NCI-H526 (cell line): ENCODE results near the gene GABBR1.

ENCODE experiments used
- DNase-seq, 2 experiments: peaks; one replicate each; lab custom pipeline; 2025; lab: John Stamatoyannopoulos, UW

GABBR1 gene

GRCh38 chr6:29527564-29527963, 105.4 kb downstream of the GABBR1 start:
- no peak for DNase-seq

GRCh38 chr6:29527126-29527525, 105.9 kb downstream of the GABBR1 start:
- no peak for DNase-seq

DNA sequence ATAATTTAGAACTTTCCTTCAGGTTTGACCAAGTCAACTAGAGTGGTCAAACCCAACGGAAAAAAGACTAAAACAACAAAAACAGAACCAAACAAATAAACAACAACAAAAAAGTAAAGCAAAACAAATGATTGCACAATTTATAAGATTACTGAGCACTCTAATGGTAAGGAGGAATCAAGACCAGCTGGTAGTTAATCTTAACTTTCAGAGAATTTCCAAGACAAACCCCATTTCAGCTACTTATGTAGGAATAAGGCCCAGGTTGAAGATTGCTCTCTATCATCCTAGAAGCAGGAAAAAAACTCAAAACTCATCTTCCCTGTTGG, 107.7 kb downstream of the GABBR1 start:
- no peak for DNase-seq

DNA sequence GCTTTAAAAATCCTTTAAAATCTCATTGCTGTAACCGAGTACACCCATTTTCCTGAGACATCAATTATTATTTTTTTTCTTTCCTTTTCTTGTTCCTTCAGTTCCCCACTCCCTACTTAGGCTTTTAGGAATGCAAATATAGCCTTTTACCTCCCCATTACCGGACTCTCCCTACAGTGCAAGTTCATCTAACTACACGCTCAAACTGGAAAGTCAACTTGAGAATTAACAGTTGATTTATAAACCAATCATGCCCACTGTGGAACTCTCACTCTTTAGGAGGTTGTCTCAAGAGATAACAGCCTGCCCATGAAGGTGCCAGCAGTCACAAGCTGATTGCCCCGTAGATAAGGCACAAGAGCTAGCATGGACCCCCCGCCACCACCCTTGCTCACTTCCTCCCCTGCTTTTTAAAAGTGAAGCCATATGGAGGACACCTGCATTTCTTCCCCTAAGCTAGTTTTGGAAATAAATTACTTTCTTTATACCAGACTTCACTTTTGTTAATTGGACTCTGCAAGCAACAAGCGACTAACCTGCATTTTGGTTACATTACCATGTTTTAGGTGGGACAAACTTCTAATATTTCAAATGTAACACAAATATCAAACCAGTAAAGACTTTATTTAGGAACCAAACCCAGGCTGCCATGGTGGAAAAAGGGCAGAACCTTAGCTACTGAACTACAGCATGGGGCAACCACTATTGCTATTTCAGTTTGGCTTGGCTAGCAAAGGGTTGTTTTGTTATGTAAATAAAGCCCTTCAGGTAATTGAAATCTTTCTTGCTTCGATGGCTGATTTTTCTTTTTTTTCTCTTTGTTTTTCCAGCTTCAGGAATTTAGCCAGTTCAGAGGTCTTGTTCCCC, 108.3 kb downstream of the GABBR1 start:
- DNase-seq = no peak

DNA sequence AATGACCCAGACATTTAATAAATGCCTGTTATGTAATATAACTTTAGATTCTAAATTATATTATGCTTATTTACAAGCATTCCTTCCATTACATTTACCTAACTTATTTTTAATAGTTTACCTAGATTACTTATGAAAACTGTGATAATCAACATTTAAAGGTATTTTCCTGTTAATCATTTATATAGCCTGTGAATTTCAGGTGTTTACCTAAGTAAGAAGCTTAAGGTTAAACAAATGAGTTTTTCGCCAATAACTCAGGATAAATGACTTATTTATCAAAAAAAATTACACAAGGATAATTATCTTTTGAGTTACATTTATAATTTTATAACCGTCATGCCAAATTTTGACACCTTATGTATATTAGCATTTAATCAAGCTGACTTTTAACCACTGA, 108.9 kb downstream of the GABBR1 start:
- DNase-seq = no peak

DNA sequence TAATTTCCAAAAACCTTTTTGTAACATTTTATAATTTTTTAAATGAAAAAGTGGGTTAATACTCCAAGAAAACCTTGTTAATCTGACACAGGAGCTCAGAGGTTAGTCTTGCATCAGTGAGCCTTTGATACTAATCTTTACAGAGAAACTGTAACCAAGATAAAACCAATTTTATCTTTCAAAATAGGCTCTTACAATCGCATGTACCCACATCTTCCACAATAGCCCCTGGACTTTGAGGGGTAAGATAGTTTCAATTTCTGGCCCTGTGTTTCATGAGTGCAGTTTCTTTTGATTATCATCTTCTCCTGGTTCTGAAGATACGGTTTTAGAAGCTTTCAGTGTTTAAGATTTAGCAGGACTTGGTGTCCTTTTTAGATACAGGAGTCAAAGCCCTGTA, 110.8 kb downstream of the GABBR1 start:
- no peak for DNase-seq

DNA sequence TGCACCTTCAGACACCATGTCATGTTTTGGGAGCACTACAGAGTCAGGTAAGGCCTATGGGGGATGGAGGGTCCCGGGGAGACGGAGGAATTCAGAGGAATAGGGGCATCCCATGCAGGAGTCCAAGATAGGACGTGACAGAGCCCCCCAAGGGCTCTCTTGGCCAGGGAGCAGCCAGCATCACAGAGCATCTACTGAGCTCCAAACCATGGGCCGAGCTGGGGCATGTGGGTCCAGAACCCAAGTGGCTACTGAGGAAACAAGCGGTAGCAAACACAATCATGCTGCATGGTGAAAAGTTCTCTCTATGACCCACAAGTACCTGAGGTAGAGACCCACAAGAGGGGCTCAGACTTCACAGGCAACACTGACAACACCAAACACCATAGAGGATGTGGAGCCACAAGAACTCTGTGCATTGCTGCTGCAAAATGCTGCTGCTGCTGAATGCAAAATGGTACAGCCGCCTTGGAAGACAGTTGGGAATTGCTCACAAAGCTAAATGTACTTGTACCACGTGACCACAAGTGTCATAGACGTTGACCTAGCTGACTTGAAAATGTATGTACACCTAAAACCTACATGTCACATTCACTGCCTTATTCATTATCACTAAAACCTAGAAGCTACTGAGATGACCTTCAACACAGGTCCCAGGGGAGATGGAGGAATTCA, 111.8 kb downstream of the GABBR1 start:
- DNase-seq = no peak

GRCh38 chr6:29520232-29520631, 112.8 kb downstream of the GABBR1 start:
- no peak for DNase-seq

DNA sequence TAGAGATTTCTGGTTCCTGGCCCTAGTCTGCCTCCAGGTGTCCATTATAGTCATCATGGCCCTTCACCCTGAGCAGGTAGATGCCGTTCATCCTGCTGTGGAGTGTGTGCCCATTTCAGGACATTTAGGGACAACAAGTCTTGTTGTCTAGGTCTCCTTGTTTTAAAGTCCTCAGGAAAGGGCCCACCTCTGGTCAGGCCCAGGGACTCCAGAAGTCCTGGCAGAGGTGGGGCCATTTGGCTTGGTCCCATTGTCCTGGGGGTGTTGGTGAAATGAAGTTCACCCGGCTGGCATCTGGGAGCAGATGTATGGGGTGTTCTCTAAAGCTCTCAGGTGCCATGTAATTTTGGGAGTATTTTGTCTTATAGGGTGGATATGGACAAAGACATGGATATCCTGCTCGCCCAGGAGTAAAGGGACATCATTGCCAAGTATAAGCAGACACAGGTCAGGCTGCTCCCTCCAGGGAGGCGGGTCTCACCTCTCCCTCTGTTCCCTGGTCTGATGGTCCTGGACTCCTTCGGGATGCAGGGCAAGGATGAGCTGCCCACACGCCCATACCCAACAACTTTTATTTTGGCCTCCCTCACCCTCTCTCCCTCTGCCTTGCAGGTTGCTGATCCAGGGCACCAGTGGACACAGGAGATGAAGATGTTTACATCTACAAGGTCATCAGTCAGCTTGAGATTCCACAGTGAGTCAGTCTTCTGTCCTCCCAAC, 113.5 kb downstream of the GABBR1 start:
- DNase-seq = no peak

- DNase-seq = no peak
Observed at GRCh38 chr6:29517728-29518440, 115.1 kb downstream of the GABBR1 start.

DNA sequence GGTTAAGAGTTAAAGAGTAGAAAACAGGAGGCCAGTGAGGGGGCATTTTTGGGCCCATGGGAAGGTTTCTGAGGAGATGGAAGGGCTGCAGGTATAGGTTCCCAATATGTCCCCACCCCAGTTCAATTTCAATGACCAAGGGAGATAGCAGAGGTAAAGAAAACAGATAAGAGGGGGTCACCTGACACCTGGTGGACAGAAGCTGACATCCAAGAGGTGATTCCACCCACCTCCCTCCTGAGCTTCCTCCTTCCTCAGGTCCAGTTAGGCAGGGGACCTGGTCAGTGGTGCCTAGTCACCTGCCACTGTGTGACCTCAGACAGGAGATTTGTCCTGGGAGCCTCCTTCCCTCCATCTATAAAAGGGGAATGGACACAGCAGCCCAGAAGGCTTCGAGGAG, 115.7 kb downstream of the GABBR1 start:
- DNase-seq = no peak

DNA sequence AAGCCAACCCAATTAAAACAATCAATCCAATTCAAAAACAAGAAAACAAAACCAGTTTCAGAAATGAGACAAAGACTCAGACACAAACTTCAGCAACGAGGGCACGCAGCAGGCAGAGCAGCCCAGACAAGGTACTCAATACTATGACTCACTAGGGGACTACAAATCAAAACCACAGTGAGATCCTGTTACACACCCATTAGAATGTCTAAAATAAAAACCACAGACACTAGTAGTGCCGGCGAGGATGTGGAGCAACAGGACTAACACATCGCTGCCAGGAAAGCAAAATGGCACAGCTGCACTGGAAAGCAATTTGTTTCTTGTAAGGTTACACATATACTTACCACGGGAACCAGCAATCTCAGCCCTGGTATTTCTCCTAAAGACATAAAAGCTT, 116.9 kb downstream of the GABBR1 start:
- peak in 1 of 2 experiments; percentile 0 for DNase-seq

DNA sequence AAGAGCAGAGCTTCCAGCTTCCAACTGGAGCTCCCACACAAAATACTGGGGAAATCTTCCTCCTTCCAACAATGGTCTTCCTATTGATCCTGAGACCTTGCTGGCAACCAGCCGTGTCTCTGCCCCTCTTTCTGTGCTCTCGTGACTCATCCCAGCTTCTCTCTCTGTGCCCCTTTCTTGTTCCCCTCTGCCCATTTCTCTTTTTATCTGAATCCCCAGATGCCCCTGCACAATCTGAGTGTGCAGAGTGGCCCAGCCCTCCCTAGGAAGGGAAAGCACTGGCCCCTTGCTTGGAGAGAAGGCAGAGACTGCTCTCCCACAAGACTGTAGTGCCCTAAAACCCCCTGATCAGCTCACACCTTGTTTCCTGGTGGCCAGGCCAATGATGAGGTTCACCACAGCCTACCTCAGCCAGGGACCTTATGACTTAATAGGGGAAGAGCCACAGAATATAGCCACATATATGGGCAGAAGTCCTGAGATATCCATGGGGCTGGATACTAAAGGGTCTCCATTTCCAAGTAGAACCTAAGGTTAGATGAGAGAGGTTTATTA, 122.2 kb downstream of the GABBR1 start:
- no peak for DNase-seq

DNA sequence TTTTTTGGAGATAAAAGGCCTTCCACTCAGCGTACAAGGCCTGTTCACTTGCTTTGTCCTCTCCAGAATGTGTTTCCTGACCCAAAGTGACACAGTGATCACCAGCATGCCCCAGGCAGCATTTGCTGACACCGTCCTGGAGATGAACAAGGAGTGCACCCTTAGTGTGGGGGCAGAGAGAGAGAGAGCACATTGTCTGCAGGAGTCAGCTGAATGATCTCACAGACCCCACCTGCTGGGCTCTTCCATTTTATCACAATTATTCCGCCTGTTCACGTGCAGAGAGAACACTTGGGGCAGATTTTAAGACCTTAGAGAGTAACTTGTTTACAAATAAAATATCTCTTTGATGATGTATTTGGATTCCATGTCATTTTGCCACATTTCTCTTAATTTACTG, 122.8 kb downstream of the GABBR1 start:
- no peak for DNase-seq
